HCT116 (cell line): Measurements from ENCODE around the gene MAN2A2. TPM values are rescaled to one million over a fixed set of nuclear protein-coding genes. Genes with fewer than 3 reads are reported as not detected.

Source experiments
- ATAC-seq: fragments of 200-7000 bp; cut with Tn5 transposase; 2 replicates; pipeline ENCODE4 v1.9.1; 2020; ENCODE audit warnings: mild to moderate bottlenecking, moderate library complexity
- BruUV-seq: library from RNA; stranded (reverse); fragments of 400-500 nt; replicated peaks from 2 replicates; lab custom pipeline; 2021; lab: Mats Ljungman, UMichigan
- CTCF ChIA-PET: fragments of 300-600 bp; sonication (Branson Sonifier 250); formaldehyde crosslinking; loops from one replicate; lab custom pipeline; 2021; ENCODE audit warnings: antibody characterized with exemption; lab: Charles Lee
- POLR2A ChIA-PET: fragments of 300-600, 350-600 bp; sonication (Branson Sonifier 250); formaldehyde crosslinking; loops from one replicate; lab custom pipeline; 2021; ENCODE audit warnings: antibody characterized with exemption; lab: Charles Lee
- RAD21 ChIA-PET, 2 experiments: fragments of 300-600 bp; sonication (Branson Sonifier 250); formaldehyde crosslinking; loops; one replicate each; lab custom pipeline; 2023; ENCODE audit warnings: low total read pairs in 2 of 2; ENCODE audit not compliant: uncharacterized antibody in 2 of 2, unreplicated experiment in 2 of 2, low non-redundant PET in 1 of 2; lab: Charles Lee
- DNase-seq: peaks from one replicate; pipeline ENCODE4 v3.0.0-alpha.2; 2010; ENCODE audit warnings: low read depth, low spot score
- H2AFZ ChIP-seq: fragments of 200-600 bp; shearing (Covaris generic), sonication (generic); 2 replicates; pipeline ENCODE4 v1.6.1; 2017; ENCODE audit warnings: low read depth, mixed run types, mixed read lengths, antibody characterized with exemption, low read length; ENCODE audit not compliant: poor library complexity, severe bottlenecking
- H3K27ac ChIP-seq: 2 replicates; pipeline ENCODE4 v1.5.1; 2012; ENCODE audit warnings: low read depth, low read length
- H3K27me3 ChIP-seq: fragments of 200-600 bp; sonication (generic); 2 replicates; pipeline ENCODE4 v1.6.1; 2016; ENCODE audit warnings: mixed run types, low read length, mixed read lengths; ENCODE audit not compliant: insufficient read depth
- H3K36me3 ChIP-seq, 2 experiments: fragments of 200-500 bp in 1 of 2; fragments of 200-600 bp in 1 of 2; sonication (Bioruptor generic) in 1 of 2; sonication (generic) in 1 of 2; 2 replicates each; pipeline versions ENCODE4 v1.5.1 to v1.6.1; 2014 to 2016; ENCODE audit warnings: low read length in 2 of 2, inconsistent platforms in 1 of 2, mixed read lengths in 1 of 2, mixed run types in 1 of 2; ENCODE audit not compliant: insufficient read depth in 2 of 2, control insufficient read depth in 1 of 2
- H3K4me1 ChIP-seq, 2 experiments: fragments of 200-600 bp in 1 of 2; sonication (generic) in 1 of 2; 2 replicates each; pipeline versions ENCODE4 v1.5.1 to v1.6.1; 2012 to 2017; ENCODE audit warnings: low read length in 2 of 2, inconsistent platforms in 1 of 2, mild to moderate bottlenecking in 1 of 2, mixed read lengths in 1 of 2, mixed run types in 1 of 2, moderate library complexity in 1 of 2; ENCODE audit not compliant: insufficient read depth in 2 of 2, control insufficient read depth in 1 of 2
- H3K4me2 ChIP-seq: fragments of 200-600 bp; sonication (generic); 2 replicates; pipeline ENCODE4 v1.6.1; 2017; ENCODE audit warnings: mixed run types, low read length, mixed read lengths
- H3K4me3 ChIP-seq, 2 experiments: fragments of 200-600 bp in 1 of 2; sonication (generic) in 1 of 2; replicated peaks in 1 of 2; 2 replicates each; pipeline ENCODE4 v1.5.1; 2011 to 2016; ENCODE audit warnings: low read length in 2 of 2, control low read depth in 1 of 2, low read depth in 1 of 2, mild to moderate bottlenecking in 1 of 2, mixed read lengths in 1 of 2, mixed run types in 1 of 2
- H3K79me2 ChIP-seq: fragments of 200-600 bp; sonication (generic); 2 replicates; pipeline ENCODE4 v1.6.1; 2017; ENCODE audit warnings: mild to moderate bottlenecking, mixed run types, low read length, moderate library complexity, mixed read lengths; ENCODE audit not compliant: insufficient read depth
- H3K9ac ChIP-seq: fragments of 200-600 bp; sonication (generic); 2 replicates; pipeline ENCODE4 v1.6.1; 2016; ENCODE audit warnings: low read length, mixed read lengths
- H3K9me2 ChIP-seq: fragments of 200-600 bp; sonication (generic), shearing (Covaris generic); 2 replicates; pipeline ENCODE4 v1.6.1; 2017; ENCODE audit warnings: mixed run types, mild to moderate bottlenecking, moderate library complexity; ENCODE audit not compliant: insufficient read depth
- H3K9me3 ChIP-seq, 2 experiments: fragments of 200-500 bp in 1 of 2; fragments of 200-600 bp in 1 of 2; sonication (Bioruptor generic) in 1 of 2; sonication (generic) in 1 of 2; 2 replicates each; pipeline ENCODE4 v1.6.1; 2014 to 2017; ENCODE audit warnings: low read length in 2 of 2, mixed read lengths in 2 of 2, inconsistent platforms in 1 of 2, low read depth in 1 of 2, mild to moderate bottlenecking in 1 of 2, mixed run types in 1 of 2, moderate library complexity in 1 of 2; ENCODE audit not compliant: control insufficient read depth in 1 of 2, insufficient read depth in 1 of 2
- H4K20me1 ChIP-seq: fragments of 200-600 bp; sonication (generic), shearing (Covaris generic); 2 replicates; pipeline ENCODE4 v1.6.1; 2017; ENCODE audit warnings: mixed run types, mild to moderate bottlenecking, moderate library complexity; ENCODE audit not compliant: insufficient read depth
- CEBPB ChIP-seq: IDR thresholded peaks from 2 replicates; pipeline ENCODE4 v1.6.1; 2012; ENCODE audit warnings: low read depth
- ELF1 ChIP-seq: IDR thresholded peaks from 2 replicates; pipeline ENCODE4 v1.6.1; 2012; ENCODE audit warnings: low read depth, borderline replicate concordance
- FOSL1 ChIP-seq: IDR thresholded peaks from 2 replicates; pipeline ENCODE4 v1.6.1; 2012; ENCODE audit warnings: low read depth
- RAD21 ChIP-seq: IDR thresholded peaks from 2 replicates; pipeline ENCODE4 v1.6.1; 2012; ENCODE audit warnings: low read depth, mild to moderate bottlenecking
- SIN3A ChIP-seq: IDR thresholded peaks from 2 replicates; pipeline ENCODE4 v1.6.1; 2012; ENCODE audit warnings: low read depth
- SP1 ChIP-seq: IDR thresholded peaks from 2 replicates; pipeline ENCODE4 v1.6.1; 2012; ENCODE audit warnings: low read depth
- YY1 ChIP-seq: IDR thresholded peaks from 2 replicates; pipeline ENCODE4 v1.6.1; 2011; ENCODE audit warnings: low read length, low read depth, moderate library complexity, mild to moderate bottlenecking; ENCODE audit not compliant: insufficient replicate concordance; ENCODE audit errors: extremely low read depth
- ZFX ChIP-seq: fragments of 450-650 bp; IDR thresholded peaks from 2 replicates; pipeline ENCODE4 v1.6.1; 2017
- ZNF274 ChIP-seq: fragments of 200-500 bp; sonication (Bioruptor generic); IDR thresholded peaks from 2 replicates; pipeline ENCODE4 v1.6.1; 2014; ENCODE audit warnings: mild to moderate bottlenecking, low read depth, low read length, inconsistent platforms
- intact Hi-C: fragments of 100-400 bp; cut with micrococcal nuclease; formaldehyde crosslinking; loops from 2 replicates; pipeline ENCODE4 v1.10.0; 2022
- total RNA-seq: library from RNA; stranded (reverse); gene quantifications from one replicate; pipeline ENCODE4 v1.2.1, GENCODE V29; 2021; ENCODE audit not compliant: unreplicated experiment
- TF ChIP-seq, protein P1 (sequence below): IDR thresholded peaks from 2 replicates; pipeline ENCODE4 v1.6.1; 2012; ENCODE audit warnings: low read depth
- TF ChIP-seq, protein P2 (sequence below), 3 experiments: fragments of 200-600 bp in 1 of 3; sonication (generic) in 1 of 3; IDR thresholded peaks in 2 of 3; conservative IDR thresholded peaks in 1 of 3; 2 replicates each; pipeline ENCODE4 v1.5.1; 2012 to 2017; ENCODE audit warnings: low read depth in 2 of 3, low read length in 2 of 3, antibody characterized with exemption in 1 of 3, borderline replicate concordance in 1 of 3, control low read depth in 1 of 3, mild to moderate bottlenecking in 1 of 3, mixed read lengths in 1 of 3, mixed run types in 1 of 3, moderate library complexity in 1 of 3; ENCODE audit not compliant: insufficient read depth in 1 of 3

The MAN2A2 gene
- total RNA-seq, 1 experiment from 2014 or later = 44.9 TPM

DNA sequence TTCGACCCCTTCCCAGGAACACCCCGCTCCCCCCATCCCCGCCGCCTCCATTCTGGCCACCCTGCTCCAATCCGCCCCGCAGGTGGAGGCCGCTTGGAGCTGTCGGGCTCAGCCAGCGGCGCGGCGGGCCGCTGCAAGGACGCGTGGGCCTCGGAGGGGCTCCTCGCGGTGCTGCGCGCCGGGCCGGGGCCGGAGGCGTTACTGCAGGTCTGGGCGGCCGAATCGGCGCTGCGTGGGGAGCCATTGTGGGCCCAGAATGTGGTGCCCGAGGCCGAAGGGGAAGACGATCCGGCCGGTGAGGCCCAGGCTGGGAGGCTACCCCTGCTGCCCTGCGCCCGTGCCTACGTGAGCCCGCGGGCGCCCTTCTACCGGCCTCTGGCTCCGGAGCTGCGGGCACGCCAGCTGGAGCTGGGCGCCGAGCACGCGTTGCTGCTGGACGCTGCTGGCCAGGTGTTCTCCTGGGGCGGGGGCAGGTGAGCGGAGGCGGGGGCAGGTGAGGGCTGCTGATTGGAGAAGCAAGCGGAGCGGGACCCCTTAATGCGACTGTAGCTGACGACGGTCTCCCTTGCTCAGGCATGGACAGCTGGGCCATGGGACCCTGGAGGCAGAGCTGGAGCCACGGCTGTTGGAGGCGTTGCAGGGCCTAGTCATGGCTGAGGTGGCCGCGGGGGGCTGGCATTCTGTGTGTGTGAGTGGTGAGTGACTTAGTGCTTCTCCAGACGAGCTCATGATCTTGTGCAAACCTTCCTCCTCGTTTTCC is 54.1 kb downstream of the MAN2A2 start:
- ChIA-PET CTCF (interaction anchor here (1.1 to 4.0 kb wide), 2 partner anchors 24 to 25 kb away, joined by 6 to 35 read pairs; partner anchors contain the start of genes HDDC3 and UNC45A), POLR2A (no interaction called here), RAD21 (no interaction called here)
- TF ChIP-seq RAD21 (no peak), ZFX (no peak), SIN3A (no peak), FOSL1 (no peak), YY1 (no peak), CEBPB (no peak), SP1 (no peak), ZNF274 (no peak), ELF1 (no peak)
- TF ChIP-seq, protein P1, sequence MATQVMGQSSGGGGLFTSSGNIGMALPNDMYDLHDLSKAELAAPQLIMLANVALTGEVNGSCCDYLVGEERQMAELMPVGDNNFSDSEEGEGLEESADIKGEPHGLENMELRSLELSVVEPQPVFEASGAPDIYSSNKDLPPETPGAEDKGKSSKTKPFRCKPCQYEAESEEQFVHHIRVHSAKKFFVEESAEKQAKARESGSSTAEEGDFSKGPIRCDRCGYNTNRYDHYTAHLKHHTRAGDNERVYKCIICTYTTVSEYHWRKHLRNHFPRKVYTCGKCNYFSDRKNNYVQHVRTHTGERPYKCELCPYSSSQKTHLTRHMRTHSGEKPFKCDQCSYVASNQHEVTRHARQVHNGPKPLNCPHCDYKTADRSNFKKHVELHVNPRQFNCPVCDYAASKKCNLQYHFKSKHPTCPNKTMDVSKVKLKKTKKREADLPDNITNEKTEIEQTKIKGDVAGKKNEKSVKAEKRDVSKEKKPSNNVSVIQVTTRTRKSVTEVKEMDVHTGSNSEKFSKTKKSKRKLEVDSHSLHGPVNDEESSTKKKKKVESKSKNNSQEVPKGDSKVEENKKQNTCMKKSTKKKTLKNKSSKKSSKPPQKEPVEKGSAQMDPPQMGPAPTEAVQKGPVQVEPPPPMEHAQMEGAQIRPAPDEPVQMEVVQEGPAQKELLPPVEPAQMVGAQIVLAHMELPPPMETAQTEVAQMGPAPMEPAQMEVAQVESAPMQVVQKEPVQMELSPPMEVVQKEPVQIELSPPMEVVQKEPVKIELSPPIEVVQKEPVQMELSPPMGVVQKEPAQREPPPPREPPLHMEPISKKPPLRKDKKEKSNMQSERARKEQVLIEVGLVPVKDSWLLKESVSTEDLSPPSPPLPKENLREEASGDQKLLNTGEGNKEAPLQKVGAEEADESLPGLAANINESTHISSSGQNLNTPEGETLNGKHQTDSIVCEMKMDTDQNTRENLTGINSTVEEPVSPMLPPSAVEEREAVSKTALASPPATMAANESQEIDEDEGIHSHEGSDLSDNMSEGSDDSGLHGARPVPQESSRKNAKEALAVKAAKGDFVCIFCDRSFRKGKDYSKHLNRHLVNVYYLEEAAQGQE = no peak
- TF ChIP-seq, protein P2, sequence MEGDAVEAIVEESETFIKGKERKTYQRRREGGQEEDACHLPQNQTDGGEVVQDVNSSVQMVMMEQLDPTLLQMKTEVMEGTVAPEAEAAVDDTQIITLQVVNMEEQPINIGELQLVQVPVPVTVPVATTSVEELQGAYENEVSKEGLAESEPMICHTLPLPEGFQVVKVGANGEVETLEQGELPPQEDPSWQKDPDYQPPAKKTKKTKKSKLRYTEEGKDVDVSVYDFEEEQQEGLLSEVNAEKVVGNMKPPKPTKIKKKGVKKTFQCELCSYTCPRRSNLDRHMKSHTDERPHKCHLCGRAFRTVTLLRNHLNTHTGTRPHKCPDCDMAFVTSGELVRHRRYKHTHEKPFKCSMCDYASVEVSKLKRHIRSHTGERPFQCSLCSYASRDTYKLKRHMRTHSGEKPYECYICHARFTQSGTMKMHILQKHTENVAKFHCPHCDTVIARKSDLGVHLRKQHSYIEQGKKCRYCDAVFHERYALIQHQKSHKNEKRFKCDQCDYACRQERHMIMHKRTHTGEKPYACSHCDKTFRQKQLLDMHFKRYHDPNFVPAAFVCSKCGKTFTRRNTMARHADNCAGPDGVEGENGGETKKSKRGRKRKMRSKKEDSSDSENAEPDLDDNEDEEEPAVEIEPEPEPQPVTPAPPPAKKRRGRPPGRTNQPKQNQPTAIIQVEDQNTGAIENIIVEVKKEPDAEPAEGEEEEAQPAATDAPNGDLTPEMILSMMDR (IDR thresholded peaks at IDR 0.05 in 2 of 3, conservative IDR thresholded peaks at IDR 0.05 in 1 of 3; ENCODE audit: borderline replicate concordance in 1 of 3, insufficient read depth in 1 of 3, low read depth in 2 of 3, low read length in 2 of 3) = no peak
- H3K9me2 ChIP-seq = no peaks in the 10 kb centered on the region
- H3K27me3 ChIP-seq = no peaks in the 10 kb centered on the region
- no peak overlapping the region for H3K9ac ChIP-seq
- H3K27ac ChIP-seq = no peak overlapping the region; the same call in 1 of the 2 replicates
- H4K20me1 ChIP-seq = no peaks in the 10 kb centered on the region
- no TSS peak for BruUV-seq
- H3K79me2 ChIP-seq = peaks cover 24% of the 10 kb centered on the region
- no peak overlapping the region for H3K4me2 ChIP-seq
- H2AFZ ChIP-seq = no peak overlapping the region
- no peaks in the 10 kb centered on the region for H3K9me3 ChIP-seq
- H3K4me3 ChIP-seq = no peak overlapping the region
- DNase-seq (no peak), ATAC-seq (no peak)
- intact Hi-C loops = no loop called here
- H3K36me3 ChIP-seq = peaks cover 6 to 18% of the 10 kb centered on the region in 2 experiments
- H3K4me1 ChIP-seq = peaks cover 11 to 23% of the 10 kb centered on the region in 2 experiments
